ENCODE measurements around the gene PNMA8A.

Gene PNMA8A

DNA sequence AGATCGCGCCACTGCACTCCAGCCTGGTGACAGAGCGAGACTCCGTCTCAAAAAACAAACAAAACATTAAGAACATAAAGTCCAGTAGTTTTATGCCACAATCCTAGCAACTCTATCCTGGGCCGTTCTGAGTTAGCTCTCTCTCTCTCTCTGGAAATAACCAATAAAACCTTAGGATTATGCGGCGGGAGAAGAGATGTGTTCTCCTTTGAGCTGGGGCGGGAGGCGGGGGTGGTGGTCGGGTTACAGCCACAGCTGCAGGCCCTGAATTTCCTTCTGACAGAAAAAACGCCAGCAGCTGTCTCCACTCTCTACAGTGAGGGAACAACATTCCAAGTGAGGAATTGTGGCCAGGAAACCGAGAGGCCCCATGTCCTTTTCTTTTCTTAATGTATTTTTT is 9.1 kb upstream of the PNMA8A start:
- Histone ChIP-seq H3K4me1 (ENCODE audit: insufficient read depth, low read length) (no peaks in the 10 kb centered on the region), H3K9me3 (ENCODE audit: low read length) (no peaks in the 10 kb centered on the region), H3K27ac (ENCODE audit: low read depth, low read length) (peak overlapping the region; percentile 5), H3K9ac (ENCODE audit: low read length) (no peak overlapping the region), H3K4me3 (ENCODE audit: low read depth in 1 of 2, low read length in 2 of 2) (no peak overlapping the region), H3K27me3 (ENCODE audit: control insufficient read depth in 1 of 2, insufficient read depth in 2 of 2, low read length in 2 of 2) (no peaks in the 10 kb centered on the region), H3K36me3 (ENCODE audit: insufficient read depth, low read length) (no peaks in the 10 kb centered on the region)

DNA sequence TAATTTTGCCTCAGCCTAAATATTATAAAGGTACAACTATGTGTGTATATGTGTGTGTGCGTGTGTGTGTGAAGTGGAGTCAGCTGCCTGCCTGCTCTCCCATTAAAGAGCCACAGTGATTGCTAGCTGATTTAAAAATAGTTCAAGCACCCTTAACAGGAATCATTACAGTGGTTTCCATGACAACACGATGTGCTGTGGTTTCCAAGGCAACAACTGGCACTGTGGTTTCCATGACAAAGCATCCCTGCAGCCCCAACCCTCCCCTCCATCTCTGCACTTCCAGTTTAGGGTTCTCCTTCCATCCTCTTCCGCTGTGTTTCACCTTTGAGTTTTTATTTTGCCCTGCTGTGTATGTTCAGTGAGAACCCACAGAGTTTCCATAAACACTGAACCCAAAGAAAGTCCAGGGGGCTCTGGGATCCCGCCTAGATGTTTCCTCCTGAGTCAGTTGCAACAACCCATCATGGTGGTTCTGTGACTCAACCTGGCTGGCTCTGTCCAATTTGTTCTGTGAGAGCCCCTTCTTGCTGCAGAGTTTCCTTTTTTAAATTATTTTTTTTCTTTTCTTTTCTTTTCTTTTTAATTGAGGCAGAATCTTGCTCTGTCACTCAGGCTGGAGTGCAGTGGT is 7.1 kb upstream of the PNMA8A start:
- H3K9me3 ChIP-seq (ENCODE audit: low read length) = no peaks in the 10 kb centered on the region

DNA sequence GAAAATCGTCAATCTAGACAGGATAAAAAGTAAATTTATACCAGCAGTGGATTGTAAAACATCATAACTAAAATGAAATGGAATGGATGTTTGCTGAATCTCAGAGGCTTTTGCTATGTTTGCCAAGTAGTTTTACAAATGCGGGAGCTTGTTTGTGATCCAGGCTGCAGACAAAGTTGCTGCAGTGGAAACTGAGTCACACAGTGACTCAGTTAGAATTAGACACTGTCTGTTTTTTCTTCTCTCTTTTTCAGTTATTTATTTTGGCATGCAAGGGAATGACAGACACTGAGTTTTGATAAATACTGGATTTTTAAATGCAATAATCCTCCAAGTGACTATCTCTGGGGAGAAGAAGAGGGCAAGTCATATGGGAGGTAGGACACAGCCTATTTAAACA is 4.6 kb upstream of the PNMA8A start:
- peaks cover under 1% of the 10 kb centered on the region for H3K4me1 ChIP-seq (ENCODE audit: insufficient read depth, low read length)
- H3K27me3 ChIP-seq (ENCODE audit: control insufficient read depth in 1 of 2, insufficient read depth in 2 of 2, low read length in 2 of 2) = no peaks in the 10 kb centered on the region

More for the DNA sequence above, 7.1 kb upstream of the PNMA8A start:
- H3K27ac ChIP-seq (ENCODE audit: low read depth, low read length) = no peak overlapping the region
- H3K4me3 ChIP-seq (ENCODE audit: low read depth in 1 of 2, low read length in 2 of 2) = no peak overlapping the region
- H3K9ac ChIP-seq (ENCODE audit: low read length) = no peak overlapping the region
- H3K36me3 ChIP-seq (ENCODE audit: insufficient read depth, low read length) = no peaks in the 10 kb centered on the region
- H3K4me1 ChIP-seq (ENCODE audit: insufficient read depth, low read length) = no peaks in the 10 kb centered on the region
- no peaks in the 10 kb centered on the region for H3K27me3 ChIP-seq (ENCODE audit: control insufficient read depth in 1 of 2, insufficient read depth in 2 of 2, low read length in 2 of 2)

DNA sequence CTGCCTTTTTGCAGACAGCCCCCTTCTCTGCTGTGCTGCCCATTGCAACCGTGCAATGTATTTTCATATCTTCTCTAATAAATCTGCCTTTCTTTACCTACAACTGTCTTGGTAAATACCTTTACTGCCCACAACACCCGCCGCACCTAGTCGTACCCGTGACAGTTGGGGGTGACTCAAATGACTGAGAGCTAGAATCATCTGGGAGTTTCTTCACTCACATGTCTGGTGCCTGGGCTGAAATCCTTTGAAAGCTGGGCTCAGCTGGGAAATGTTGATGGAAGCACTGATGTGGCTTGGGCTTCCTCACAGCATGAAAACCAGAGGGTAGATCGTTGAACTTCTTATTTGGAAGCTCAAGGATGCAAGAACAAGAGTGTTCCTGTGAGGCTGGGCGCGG is 2.8 kb upstream of the PNMA8A start:
- H3K27ac ChIP-seq (ENCODE audit: low read depth, low read length) = no peak overlapping the region
- H3K9ac ChIP-seq (ENCODE audit: low read length) = no peak overlapping the region
- H3K9me3 ChIP-seq (ENCODE audit: low read length) = no peaks in the 10 kb centered on the region
- H3K27me3 ChIP-seq (ENCODE audit: control insufficient read depth in 1 of 2, insufficient read depth in 2 of 2, low read length in 2 of 2) = no peaks in the 10 kb centered on the region
- H3K4me1 ChIP-seq (ENCODE audit: insufficient read depth, low read length) = peaks cover 5% of the 10 kb centered on the region
- no peak overlapping the region for H3K4me3 ChIP-seq (ENCODE audit: low read depth in 1 of 2, low read length in 2 of 2)
- H3K36me3 ChIP-seq (ENCODE audit: insufficient read depth, low read length) = no peaks in the 10 kb centered on the region

More for the DNA sequence above, 4.6 kb upstream of the PNMA8A start:
- H3K36me3 ChIP-seq (ENCODE audit: insufficient read depth, low read length) = no peaks in the 10 kb centered on the region
- H3K9ac ChIP-seq (ENCODE audit: low read length) = no peak overlapping the region
- no peak overlapping the region for H3K4me3 ChIP-seq (ENCODE audit: low read depth in 1 of 2, low read length in 2 of 2)
- H3K27ac ChIP-seq (ENCODE audit: low read depth, low read length) = no peak overlapping the region
- no peaks in the 10 kb centered on the region for H3K9me3 ChIP-seq (ENCODE audit: low read length)

DNA sequence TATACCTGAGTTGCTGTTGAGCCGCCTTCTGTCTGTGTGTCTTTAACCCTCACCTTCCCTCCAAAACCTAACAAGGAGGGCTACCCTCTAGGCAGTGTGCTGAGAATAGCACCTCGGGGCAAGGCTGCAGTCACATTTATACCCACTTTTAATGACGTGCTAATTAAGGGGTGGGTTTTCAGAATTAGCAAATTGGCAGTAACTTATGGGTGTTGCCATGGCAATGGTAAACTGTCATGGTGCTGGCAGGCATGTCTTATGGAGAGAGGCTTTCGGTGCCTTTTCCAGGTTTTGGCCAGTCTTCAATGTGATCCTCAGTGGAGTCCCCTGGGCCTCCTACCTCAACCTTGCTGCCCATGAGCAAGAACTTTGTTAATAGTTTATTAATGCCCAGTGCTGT is 1.2 kb upstream of the PNMA8A start:
- Histone ChIP-seq H3K27ac (ENCODE audit: low read depth, low read length) (no peak overlapping the region), H3K9me3 (ENCODE audit: low read length) (no peaks in the 10 kb centered on the region), H3K9ac (ENCODE audit: low read length) (no peak overlapping the region), H3K27me3 (ENCODE audit: control insufficient read depth in 1 of 2, insufficient read depth in 2 of 2, low read length in 2 of 2) (no peaks in the 10 kb centered on the region), H3K4me3 (ENCODE audit: low read depth in 1 of 2, low read length in 2 of 2) (no peak overlapping the region), H3K4me1 (ENCODE audit: insufficient read depth, low read length) (peaks cover 5% of the 10 kb centered on the region), H3K36me3 (ENCODE audit: insufficient read depth, low read length) (no peaks in the 10 kb centered on the region)

DNA sequence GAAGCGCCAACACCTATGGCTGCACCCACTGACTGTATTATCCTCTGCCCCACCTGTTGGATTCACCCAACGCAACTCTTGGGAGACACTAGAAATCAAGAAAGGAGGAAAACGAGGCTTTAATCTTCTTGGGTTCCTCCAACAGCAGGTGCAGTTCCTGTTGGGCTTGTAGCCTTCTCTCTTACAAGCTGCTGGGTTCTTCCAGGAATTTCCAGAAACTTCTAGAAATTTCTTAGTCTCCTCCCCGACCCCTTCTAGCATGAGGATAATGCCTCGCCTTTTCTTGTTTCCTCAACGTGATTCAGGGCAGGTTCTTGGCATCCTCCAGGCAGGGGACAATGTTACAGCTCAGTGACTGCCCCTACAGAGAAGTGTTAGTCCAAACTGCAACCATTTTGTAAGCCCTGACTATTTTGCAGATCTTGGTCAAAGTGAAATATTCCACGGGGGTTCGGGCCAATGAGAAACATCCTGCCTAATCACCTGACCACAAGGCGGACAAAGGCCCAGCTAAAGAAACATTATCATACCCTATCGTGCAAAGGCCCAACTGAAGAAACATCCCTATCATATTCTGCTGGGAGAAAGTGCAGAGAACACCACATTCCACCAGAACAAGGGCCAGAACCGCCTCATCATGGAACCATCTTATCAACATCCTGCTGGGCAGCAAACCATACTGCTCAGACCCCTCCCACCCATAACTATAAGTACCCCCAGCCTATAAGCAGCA is 614 bp upstream of the PNMA8A start:
- H3K9ac ChIP-seq (ENCODE audit: low read length) = no peak overlapping the region

DNA sequence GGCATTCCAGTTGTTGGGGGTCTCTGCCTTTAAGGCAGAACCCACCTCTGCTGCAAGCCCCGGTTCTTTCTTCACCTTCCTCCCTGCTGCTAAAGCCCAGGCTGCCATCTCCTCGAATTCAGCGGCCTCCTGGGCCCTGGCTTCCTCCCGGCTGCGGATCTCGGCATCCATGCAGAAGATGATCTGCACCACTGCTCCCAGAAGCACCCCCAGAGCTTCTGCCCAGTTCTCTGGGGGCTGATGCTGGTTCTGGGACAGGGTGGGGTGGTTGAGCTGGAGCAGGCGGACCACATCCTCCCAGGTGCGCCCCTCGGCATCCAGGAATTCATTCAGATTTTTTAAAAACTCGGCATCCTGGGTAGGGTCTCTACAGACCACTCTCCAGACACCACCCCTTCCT is 987 bp downstream of the PNMA8A start:
- Histone ChIP-seq H3K27ac (ENCODE audit: low read depth, low read length) (peak overlapping the region; percentile 39), H3K9ac (ENCODE audit: low read length) (no peak overlapping the region)

More for the DNA sequence above, 614 bp upstream of the PNMA8A start:
- H3K27ac ChIP-seq (ENCODE audit: low read depth, low read length) = no peak overlapping the region
- H3K36me3 ChIP-seq (ENCODE audit: insufficient read depth, low read length) = no peaks in the 10 kb centered on the region
- no peaks in the 10 kb centered on the region for H3K9me3 ChIP-seq (ENCODE audit: low read length)
- H3K4me1 ChIP-seq (ENCODE audit: insufficient read depth, low read length) = peaks cover 5% of the 10 kb centered on the region
- H3K4me3 ChIP-seq (ENCODE audit: low read depth in 1 of 2, low read length in 2 of 2) = peak overlapping the region; percentile 46 to 72
- no peaks in the 10 kb centered on the region for H3K27me3 ChIP-seq (ENCODE audit: control insufficient read depth in 1 of 2, insufficient read depth in 2 of 2, low read length in 2 of 2)

DNA sequence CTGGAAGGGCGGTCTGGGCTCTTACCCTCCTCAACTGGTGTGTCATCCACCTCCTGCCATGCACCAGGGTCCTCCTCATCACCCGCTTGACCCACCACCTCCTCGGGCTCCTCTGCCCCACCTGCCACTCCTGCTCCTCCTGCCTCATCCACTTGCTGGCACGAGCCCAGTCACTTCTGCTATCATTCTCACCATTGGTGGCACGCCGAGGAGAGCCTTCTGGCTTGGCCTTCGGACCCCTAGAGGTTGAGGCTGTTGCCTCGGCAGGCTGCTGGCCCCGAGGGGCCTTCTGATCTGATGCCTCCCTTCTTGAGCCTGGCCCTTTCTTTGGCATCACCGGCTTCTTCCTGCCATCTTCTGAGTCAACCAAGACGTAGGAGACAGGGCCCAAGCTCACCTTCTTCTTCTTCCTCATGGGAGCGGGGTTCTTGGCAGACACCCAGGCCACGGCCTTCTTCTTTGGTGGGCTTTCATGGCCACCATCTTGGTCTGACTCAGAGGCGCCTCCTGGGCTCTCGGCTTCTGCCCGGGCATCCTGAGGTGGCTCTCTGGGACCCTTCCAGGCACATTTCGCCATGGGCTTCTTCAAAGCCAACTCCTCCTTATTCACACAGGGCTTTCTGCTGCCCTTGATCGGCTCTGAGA is 1.7 kb downstream of the PNMA8A start:
- H3K27me3 ChIP-seq (ENCODE audit: control insufficient read depth in 1 of 2, insufficient read depth in 2 of 2, low read length in 2 of 2) = no peaks in the 10 kb centered on the region
- H3K4me1 ChIP-seq (ENCODE audit: insufficient read depth, low read length) = peaks cover 5% of the 10 kb centered on the region
- H3K4me3 ChIP-seq (ENCODE audit: low read depth in 1 of 2, low read length in 2 of 2) = no peak overlapping the region
- no peaks in the 10 kb centered on the region for H3K36me3 ChIP-seq (ENCODE audit: insufficient read depth, low read length)
- no peak overlapping the region for H3K9ac ChIP-seq (ENCODE audit: low read length)
- H3K27ac ChIP-seq (ENCODE audit: low read depth, low read length) = no peak overlapping the region
- no peaks in the 10 kb centered on the region for H3K9me3 ChIP-seq (ENCODE audit: low read length)

More for the DNA sequence above, 987 bp downstream of the PNMA8A start:
- H3K9me3 ChIP-seq (ENCODE audit: low read length) = no peaks in the 10 kb centered on the region
- peaks cover 5% of the 10 kb centered on the region for H3K4me1 ChIP-seq (ENCODE audit: insufficient read depth, low read length)
- no peaks in the 10 kb centered on the region for H3K27me3 ChIP-seq (ENCODE audit: control insufficient read depth in 1 of 2, insufficient read depth in 2 of 2, low read length in 2 of 2)
- H3K4me3 ChIP-seq (ENCODE audit: low read depth in 1 of 2, low read length in 2 of 2) = peak overlapping the region in 1 of 2 donors; percentile 72
- H3K36me3 ChIP-seq (ENCODE audit: insufficient read depth, low read length) = no peaks in the 10 kb centered on the region

DNA sequence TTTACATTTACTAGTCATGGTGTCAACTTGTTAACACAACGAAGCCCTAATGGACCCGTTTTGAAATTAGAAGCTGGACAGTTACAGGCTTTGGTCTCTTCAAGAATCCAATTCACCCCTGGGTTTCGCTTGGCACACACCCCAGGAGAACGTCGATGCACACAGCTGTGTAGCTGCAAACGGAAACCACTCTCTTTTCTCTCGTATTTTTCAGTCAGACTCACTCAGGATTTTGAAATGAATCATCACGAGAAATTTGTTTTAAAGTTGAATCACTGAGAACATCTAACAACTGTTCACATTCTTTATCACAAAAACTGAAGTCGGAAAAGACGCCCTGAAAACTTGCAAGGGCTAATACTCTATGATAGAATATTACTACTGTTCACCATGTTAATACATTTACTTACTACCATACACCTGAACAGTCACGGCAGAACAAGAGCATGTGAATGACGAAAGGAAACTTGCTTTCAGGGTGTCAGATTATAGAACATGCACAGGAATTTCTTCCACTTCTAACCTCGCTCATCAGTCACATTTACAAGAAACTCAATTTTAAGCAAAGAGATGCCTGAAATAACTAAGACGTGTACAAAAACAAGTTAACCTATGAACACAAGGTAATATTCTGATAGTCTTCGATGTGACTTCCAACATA is 4.7 kb downstream of the PNMA8A start:
- Histone ChIP-seq H3K9ac (ENCODE audit: low read length) (no peak overlapping the region), H3K27me3 (ENCODE audit: control insufficient read depth in 1 of 2, insufficient read depth in 2 of 2, low read length in 2 of 2) (no peaks in the 10 kb centered on the region), H3K4me1 (ENCODE audit: insufficient read depth, low read length) (peaks cover 5% of the 10 kb centered on the region), H3K4me3 (ENCODE audit: low read depth in 1 of 2, low read length in 2 of 2) (no peak overlapping the region), H3K9me3 (ENCODE audit: low read length) (no peaks in the 10 kb centered on the region), H3K27ac (ENCODE audit: low read depth, low read length) (no peak overlapping the region), H3K36me3 (ENCODE audit: insufficient read depth, low read length) (no peaks in the 10 kb centered on the region)

DNA sequence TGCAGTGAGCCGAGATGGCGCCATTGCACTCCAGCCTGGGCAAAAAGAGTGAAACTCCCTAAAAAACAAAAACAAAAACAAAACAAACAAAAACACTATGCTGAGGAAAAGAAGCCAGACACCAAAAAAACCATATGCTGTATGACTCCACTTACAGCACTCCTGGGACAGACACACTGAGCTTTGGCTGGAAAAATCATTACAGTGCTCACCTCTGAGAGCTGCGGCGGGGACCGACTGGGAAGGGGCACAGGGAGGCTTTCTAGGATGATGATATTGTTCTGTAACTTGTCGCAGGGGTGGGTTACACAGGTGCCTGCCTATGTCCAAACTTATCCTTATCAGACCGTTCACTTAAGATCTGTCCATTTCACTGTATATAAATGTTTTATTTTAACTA is 7.8 kb downstream of the PNMA8A start:
- Histone ChIP-seq H3K4me1 (ENCODE audit: insufficient read depth, low read length) (no peaks in the 10 kb centered on the region), H3K9ac (ENCODE audit: low read length) (no peak overlapping the region), H3K4me3 (ENCODE audit: low read depth in 1 of 2, low read length in 2 of 2) (no peak overlapping the region), H3K9me3 (ENCODE audit: low read length) (no peaks in the 10 kb centered on the region), H3K27ac (ENCODE audit: low read depth, low read length) (no peak overlapping the region), H3K27me3 (ENCODE audit: control insufficient read depth in 1 of 2, insufficient read depth in 2 of 2, low read length in 2 of 2) (no peaks in the 10 kb centered on the region), H3K36me3 (ENCODE audit: insufficient read depth, low read length) (no peaks in the 10 kb centered on the region)

DNA sequence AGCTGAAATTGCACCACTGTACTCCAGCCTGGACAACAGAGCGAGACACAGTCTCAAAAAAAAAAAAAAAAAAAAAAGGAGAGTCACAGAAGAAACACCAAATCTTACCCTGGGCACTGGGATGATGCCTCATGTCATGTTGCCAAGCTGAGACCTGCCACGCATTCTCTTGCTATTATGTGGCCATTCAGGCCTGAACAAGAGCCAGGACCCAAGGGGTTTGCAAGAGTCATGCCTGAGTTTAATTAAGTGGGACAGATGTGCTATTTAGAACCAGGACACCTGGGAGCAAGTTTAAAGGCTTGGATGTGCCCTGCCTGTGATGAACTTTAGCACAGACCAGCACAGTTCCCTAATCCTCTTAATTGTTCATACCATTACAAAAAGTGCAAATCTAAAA is 9.8 kb downstream of the PNMA8A start:
- H3K36me3 ChIP-seq (ENCODE audit: insufficient read depth, low read length) = no peaks in the 10 kb centered on the region
- H3K4me1 ChIP-seq (ENCODE audit: insufficient read depth, low read length) = no peaks in the 10 kb centered on the region
- no peaks in the 10 kb centered on the region for H3K27me3 ChIP-seq (ENCODE audit: control insufficient read depth in 1 of 2, insufficient read depth in 2 of 2, low read length in 2 of 2)
- no peaks in the 10 kb centered on the region for H3K9me3 ChIP-seq (ENCODE audit: low read length)
- no peak overlapping the region for H3K27ac ChIP-seq (ENCODE audit: low read depth, low read length)
- H3K9ac ChIP-seq (ENCODE audit: low read length) = no peak overlapping the region
- H3K4me3 ChIP-seq (ENCODE audit: low read depth in 1 of 2, low read length in 2 of 2) = no peak overlapping the region
